CD14-positive monocyte (primary cell): Measurements from ENCODE around the gene APOA1. TPM values are rescaled to one million over a fixed set of nuclear protein-coding genes. Genes with fewer than 3 reads are reported as not detected.

Experiments used
- DNase-seq, 3 donors: peaks; one replicate each; pipeline ENCODE4 v3.0.0-alpha.2; 2011 to 2022
- H2AFZ ChIP-seq: 2 replicates; pipeline ENCODE4 v1.6.0; 2012; ENCODE audit warnings: mild to moderate bottlenecking, low read depth, low read length, inconsistent platforms; ENCODE audit not compliant: insufficient read depth, poor library complexity, severe bottlenecking
- H3K27ac ChIP-seq, 2 donors: 1 replicate in 1 of 2; 2 replicates in 1 of 2; pipeline ENCODE4 v1.5.1; 2012 to 2013; ENCODE audit warnings: low read length in 2 of 2, control low read depth in 1 of 2, inconsistent platforms in 1 of 2, low read depth in 1 of 2, mild to moderate bottlenecking in 1 of 2
- H3K27me3 ChIP-seq, 2 donors: one replicate each; pipeline versions ENCODE4 v1.6.0 to v1.6.1; 2011 to 2013; ENCODE audit warnings: low read length in 2 of 2; ENCODE audit not compliant: control insufficient read depth in 2 of 2, insufficient read depth in 2 of 2
- H3K36me3 ChIP-seq, 2 donors: replicated peaks in 1 of 2; 1 replicate in 1 of 2; 2 replicates in 1 of 2; pipeline versions ENCODE4 v1.5.1 to v1.6.1; 2012 to 2013; ENCODE audit warnings: low read length in 2 of 2, control low read depth in 1 of 2, inconsistent platforms in 1 of 2, mild to moderate bottlenecking in 1 of 2; ENCODE audit not compliant: insufficient read depth in 2 of 2, control insufficient read depth in 1 of 2
- H3K4me1 ChIP-seq, 2 donors: 1 replicate in 1 of 2; 2 replicates in 1 of 2; pipeline versions ENCODE4 v1.5.1 to v1.6.1; 2012 to 2013; ENCODE audit warnings: low read length in 2 of 2, control low read depth in 1 of 2, inconsistent platforms in 1 of 2, mild to moderate bottlenecking in 1 of 2, moderate library complexity in 1 of 2; ENCODE audit not compliant: insufficient read depth in 2 of 2, control insufficient read depth in 1 of 2
- H3K4me2 ChIP-seq: replicated peaks from 2 replicates; pipeline ENCODE3; 2012; ENCODE audit warnings: low read length, moderate library complexity, mild to moderate bottlenecking; ENCODE audit not compliant: poor library complexity, severe bottlenecking; ENCODE audit errors: extremely low read depth
- H3K4me3 ChIP-seq, 3 experiments: fragments of 200-600 bp in 1 of 3; sonication (generic) in 1 of 3; replicated peaks in 1 of 3; 1 replicate in 2 of 3; 2 replicates in 1 of 3; pipeline ENCODE4 v1.5.1; 2011 to 2013; ENCODE audit warnings: low read length in 3 of 3, mild to moderate bottlenecking in 3 of 3, control low read depth in 2 of 3, low read depth in 2 of 3, inconsistent platforms in 1 of 3, moderate library complexity in 1 of 3
- H3K79me2 ChIP-seq: 2 replicates; pipeline ENCODE4 v1.6.0; 2012; ENCODE audit warnings: mild to moderate bottlenecking, control low read depth, inconsistent platforms, low read length, moderate library complexity; ENCODE audit not compliant: insufficient read depth
- H3K9ac ChIP-seq: 2 replicates; pipeline ENCODE4 v1.6.0; 2017; ENCODE audit warnings: low read length, mild to moderate bottlenecking; ENCODE audit not compliant: insufficient read depth, poor library complexity, severe bottlenecking
- H3K9me3 ChIP-seq, 2 donors: replicated peaks in 1 of 2; 1 replicate in 1 of 2; 2 replicates in 1 of 2; pipeline versions ENCODE4 v1.5.1 to v1.6.1; 2012 to 2013; ENCODE audit warnings: low read length in 2 of 2, control low read depth in 1 of 2; ENCODE audit not compliant: control insufficient read depth in 1 of 2, insufficient read depth in 1 of 2
- H4K20me1 ChIP-seq: 2 replicates; pipeline ENCODE4 v1.6.0; 2012; ENCODE audit warnings: mild to moderate bottlenecking, low read length, control low read depth, moderate library complexity; ENCODE audit not compliant: insufficient read depth
- H3K27ac Mint-ChIP-seq, 7 donors: one replicate each; pipeline ENCODE4 v1.8.0; 2020; ENCODE audit warnings: mild to moderate bottlenecking in 7 of 7, mixed read lengths in 7 of 7, moderate library complexity in 6 of 7, inconsistent platforms in 2 of 7
- H3K27me3 Mint-ChIP-seq, 3 donors: one replicate each; pipeline ENCODE4 v1.8.0; 2021 to 2022; ENCODE audit warnings: low read depth in 3 of 3, mild to moderate bottlenecking in 3 of 3, mixed read lengths in 3 of 3, moderate library complexity in 3 of 3, inconsistent platforms in 1 of 3
- H3K36me3 Mint-ChIP-seq, 2 donors: one replicate each; pipeline ENCODE4 v1.8.0; 2020; ENCODE audit warnings: mixed read lengths in 2 of 2, inconsistent platforms in 1 of 2, mild to moderate bottlenecking in 1 of 2
- H3K4me1 Mint-ChIP-seq: one replicate; pipeline ENCODE4 v1.8.0; 2020; ENCODE audit warnings: mild to moderate bottlenecking, mixed read lengths
- H3K4me3 Mint-ChIP-seq, 2 donors: one replicate each; pipeline ENCODE4 v1.8.0; 2020; ENCODE audit warnings: mild to moderate bottlenecking in 2 of 2, mixed read lengths in 2 of 2, moderate library complexity in 1 of 2
- H3K9me3 Mint-ChIP-seq, 7 donors: one replicate each; pipeline ENCODE4 v1.8.0; 2020 to 2022; ENCODE audit warnings: mixed read lengths in 7 of 7, mild to moderate bottlenecking in 6 of 7, moderate library complexity in 6 of 7, inconsistent platforms in 2 of 7
- CTCF ChIP-seq: fragments of 200-600 bp; IDR thresholded peaks from one replicate; pipeline ENCODE4 v1.8.0; 2022; ENCODE audit warnings: antibody characterized with exemption, mild to moderate bottlenecking
- WGBS: methylation state at CpG from one replicate; pipeline ENCODE4 v1.1.5; 2013; ENCODE audit warnings: missing lambda C conversion rate; ENCODE audit not compliant: insufficient coverage; 5-methylcytosine and 5-hydroxymethylcytosine counted together
- intact Hi-C, 2 donors: fragments of 100-400 bp; cut with micrococcal nuclease; formaldehyde crosslinking; loops; one replicate each; pipeline versions ENCODE4 v1.15.0 to v1.15.1; 2023
- polyA plus RNA-seq, 3 donors: library from polyadenylated mRNA; depleted of rRNA in 1 of 3; unstranded in 2 of 3; stranded (reverse) in 1 of 3; fragments of 300-500 nt in 2 of 3; fragments of >200 nt in 1 of 3; fragmentation: Illumina TruSeq in 2 of 3; gene quantifications; 1 replicate in 2 of 3; 2 replicates in 1 of 3; pipeline ENCODE4 v1.2.3, GENCODE V29; 2012 to 2021

Gene APOA1
- polyA plus RNA-seq, 3 donors = 0.29 TPM; not detected in 2

- no peaks in the 10 kb centered on the region for H3K9me3 ChIP-seq
- intact Hi-C loops = no loop called here
- H3K9ac ChIP-seq = no peak overlapping the region
- Mint-ChIP-seq H3K4me3 (no peak overlapping the region), H3K27me3 (peaks cover 0 to 6% (median 1%) of the 10 kb centered on the region in 3 donors), H3K9me3 (peaks cover 0 to 2% (median 0%) of the 10 kb centered on the region in 7 donors), H3K27ac (no peak overlapping the region), H3K4me1 (no peaks in the 10 kb centered on the region), H3K36me3 (no peaks in the 10 kb centered on the region)
- TF ChIP-seq CTCF = no peak
- no peaks in the 10 kb centered on the region for H3K79me2 ChIP-seq
- H3K27me3 ChIP-seq = no peaks in the 10 kb centered on the region
- H3K4me3 ChIP-seq = no peak overlapping the region
- H4K20me1 ChIP-seq = no peaks in the 10 kb centered on the region
- H3K4me2 ChIP-seq = no peak overlapping the region
- H3K27ac ChIP-seq = no peak overlapping the region
- no CpG with 5 or more reads among the region's 2 CpGs for WGBS
- H3K4me1 ChIP-seq = no peaks in the 10 kb centered on the region
- H3K36me3 ChIP-seq = no peaks in the 10 kb centered on the region
- DNase-seq = no peak
- H2AFZ ChIP-seq = no peak overlapping the region
Observed at GRCh38 chr11:116800610-116801009, 36.8 kb downstream of the APOA1 start.

GRCh38 chr11:116798368-116798767 is 39.1 kb downstream of the APOA1 start:
- no peak overlapping the region for H2AFZ ChIP-seq
- H4K20me1 ChIP-seq = no peaks in the 10 kb centered on the region
- H3K36me3 ChIP-seq = no peaks in the 10 kb centered on the region
- H3K4me3 ChIP-seq = no peak overlapping the region
- peaks cover 0 to 2% (median 0%) of the 10 kb centered on the region in 7 donors for H3K9me3 Mint-ChIP-seq
- H3K4me3 Mint-ChIP-seq = peak overlapping the region in 1 of 2 donors; percentile 6
- H3K27ac ChIP-seq = no peak overlapping the region
- intact Hi-C loops = loop anchor here in 1 of 2 donors (5.0 kb wide), 1 partner anchor 309 kb away; no protein-coding TSS in a partner anchor
- H3K4me1 ChIP-seq = no peaks in the 10 kb centered on the region
- H3K4me2 ChIP-seq = no peak overlapping the region
- H3K79me2 ChIP-seq = no peaks in the 10 kb centered on the region
- no peaks in the 10 kb centered on the region for H3K9me3 ChIP-seq
- H3K36me3 Mint-ChIP-seq = no peaks in the 10 kb centered on the region
- H3K4me1 Mint-ChIP-seq = peaks cover 2% of the 10 kb centered on the region
- peaks cover 0 to 6% (median 0%) of the 10 kb centered on the region in 3 donors for H3K27me3 Mint-ChIP-seq
- H3K27me3 ChIP-seq = no peaks in the 10 kb centered on the region
- no peak for TF ChIP-seq CTCF
- no peak overlapping the region for H3K27ac Mint-ChIP-seq
- no peak overlapping the region for H3K9ac ChIP-seq
- 84% methylated on average over 5 of the region's 5 CpGs for WGBS
- no peak for DNase-seq
